Lower leg skin (tissue), 4 donors: ENCODE results near the gene RASA3. TPM values are rescaled to one million over a fixed set of nuclear protein-coding genes. Genes with fewer than 3 reads are reported as not detected.

Experiments used
- DNase-seq, 2 donors: peaks; one replicate each; pipeline ENCODE4 v3.0.0-alpha.2; 2019; ENCODE audit warnings: low spot score in 2 of 2
- H3K4me3 ChIP-seq: fragments of 200-600 bp; sonication (generic); 2 replicates; pipeline ENCODE4 v1.5.1; 2017; ENCODE audit warnings: mild to moderate bottlenecking, low read depth; ENCODE audit not compliant: poor library complexity, severe bottlenecking
- POLR2A ChIP-seq, 2 donors: fragments of 450-650 bp; IDR thresholded peaks; one replicate each; pipeline ENCODE4 v1.6.1; 2016 to 2017; ENCODE audit warnings: antibody characterized with exemption in 2 of 2, mild to moderate bottlenecking in 1 of 2, moderate library complexity in 1 of 2
- WGBS, 2 donors: methylation state at CpG; one replicate each; pipeline ENCODE4 v1.1.5; 2018; 5-methylcytosine and 5-hydroxymethylcytosine counted together
- intact Hi-C: fragments of 100-400 bp; cut with DNase I; formaldehyde crosslinking; loops from one replicate; pipeline ENCODE4 v1.15.0; 2023; ENCODE audit warnings: low total_unique reads
- total RNA-seq, 4 donors: library from RNA; depleted of rRNA; stranded (reverse); fragments of >200 nt; gene quantifications; one replicate each; pipeline ENCODE4 v1.1.0, GENCODE V29; 2016
- TF ChIP-seq, protein P1 (sequence below), 3 donors: fragments of 450-650 bp; IDR thresholded peaks; one replicate each; pipeline ENCODE4 v1.5.1; 2016; ENCODE audit warnings: antibody characterized with exemption in 3 of 3, mild to moderate bottlenecking in 3 of 3, moderate library complexity in 2 of 3

The RASA3 gene
- total RNA-seq, 4 donors from 2014 or later: 12.9 to 30.5 (median 24.2) TPM

- no peak for TF ChIP-seq POLR2A (IDR thresholded peaks at IDR 0.05)
- TF ChIP-seq, protein P1, sequence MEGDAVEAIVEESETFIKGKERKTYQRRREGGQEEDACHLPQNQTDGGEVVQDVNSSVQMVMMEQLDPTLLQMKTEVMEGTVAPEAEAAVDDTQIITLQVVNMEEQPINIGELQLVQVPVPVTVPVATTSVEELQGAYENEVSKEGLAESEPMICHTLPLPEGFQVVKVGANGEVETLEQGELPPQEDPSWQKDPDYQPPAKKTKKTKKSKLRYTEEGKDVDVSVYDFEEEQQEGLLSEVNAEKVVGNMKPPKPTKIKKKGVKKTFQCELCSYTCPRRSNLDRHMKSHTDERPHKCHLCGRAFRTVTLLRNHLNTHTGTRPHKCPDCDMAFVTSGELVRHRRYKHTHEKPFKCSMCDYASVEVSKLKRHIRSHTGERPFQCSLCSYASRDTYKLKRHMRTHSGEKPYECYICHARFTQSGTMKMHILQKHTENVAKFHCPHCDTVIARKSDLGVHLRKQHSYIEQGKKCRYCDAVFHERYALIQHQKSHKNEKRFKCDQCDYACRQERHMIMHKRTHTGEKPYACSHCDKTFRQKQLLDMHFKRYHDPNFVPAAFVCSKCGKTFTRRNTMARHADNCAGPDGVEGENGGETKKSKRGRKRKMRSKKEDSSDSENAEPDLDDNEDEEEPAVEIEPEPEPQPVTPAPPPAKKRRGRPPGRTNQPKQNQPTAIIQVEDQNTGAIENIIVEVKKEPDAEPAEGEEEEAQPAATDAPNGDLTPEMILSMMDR (IDR thresholded peaks at IDR 0.05): no peak
- no peak overlapping the region for H3K4me3 ChIP-seq
- no peak for DNase-seq
- 92 to 93% methylated on average over 3 of the region's 3 CpGs for WGBS, 2 donors
- intact Hi-C loops: no loop called here
Observed at GRCh38 chr13:114173272-114173671, 40.8 kb upstream of the RASA3 start.

DNA sequence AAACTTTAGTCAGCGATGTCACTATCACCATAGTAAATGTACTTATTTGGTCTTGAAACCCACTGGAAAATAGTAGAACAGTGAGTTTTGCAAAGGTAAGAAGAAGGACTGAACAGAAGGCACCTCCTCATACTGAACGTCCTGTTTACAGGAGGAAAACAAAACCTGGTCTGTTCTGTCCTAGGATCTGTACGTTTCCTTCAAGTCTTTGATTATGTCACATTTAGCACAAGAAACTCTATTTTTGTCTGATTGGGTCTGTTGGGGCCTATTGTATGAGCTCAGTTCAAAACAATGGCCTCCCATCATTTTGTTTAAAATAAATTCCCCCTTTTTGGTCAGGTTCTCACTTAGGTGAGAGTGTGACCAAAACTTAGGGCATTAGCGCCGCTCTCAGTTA is 35.5 kb upstream of the RASA3 start:
- H3K4me3 ChIP-seq: no peak overlapping the region
- 94 to 99% methylated on average over 5 of the region's 5 CpGs for WGBS, 2 donors
- intact Hi-C loops: no loop called here
- no peak for DNase-seq
- TF ChIP-seq, protein P1 (IDR thresholded peaks at IDR 0.05): no peak
- TF ChIP-seq POLR2A (IDR thresholded peaks at IDR 0.05): no peak

- WGBS, 2 donors: 72 to 78% methylated on average over 5 of the region's 5 CpGs
- intact Hi-C loops: no loop called here
- H3K4me3 ChIP-seq: no peak overlapping the region
- no peak for DNase-seq
- TF ChIP-seq POLR2A (IDR thresholded peaks at IDR 0.05): no peak
- TF ChIP-seq, protein P1 (IDR thresholded peaks at IDR 0.05): no peak
Observed at GRCh38 chr13:114167426-114167825, 35.0 kb upstream of the RASA3 start.

DNA sequence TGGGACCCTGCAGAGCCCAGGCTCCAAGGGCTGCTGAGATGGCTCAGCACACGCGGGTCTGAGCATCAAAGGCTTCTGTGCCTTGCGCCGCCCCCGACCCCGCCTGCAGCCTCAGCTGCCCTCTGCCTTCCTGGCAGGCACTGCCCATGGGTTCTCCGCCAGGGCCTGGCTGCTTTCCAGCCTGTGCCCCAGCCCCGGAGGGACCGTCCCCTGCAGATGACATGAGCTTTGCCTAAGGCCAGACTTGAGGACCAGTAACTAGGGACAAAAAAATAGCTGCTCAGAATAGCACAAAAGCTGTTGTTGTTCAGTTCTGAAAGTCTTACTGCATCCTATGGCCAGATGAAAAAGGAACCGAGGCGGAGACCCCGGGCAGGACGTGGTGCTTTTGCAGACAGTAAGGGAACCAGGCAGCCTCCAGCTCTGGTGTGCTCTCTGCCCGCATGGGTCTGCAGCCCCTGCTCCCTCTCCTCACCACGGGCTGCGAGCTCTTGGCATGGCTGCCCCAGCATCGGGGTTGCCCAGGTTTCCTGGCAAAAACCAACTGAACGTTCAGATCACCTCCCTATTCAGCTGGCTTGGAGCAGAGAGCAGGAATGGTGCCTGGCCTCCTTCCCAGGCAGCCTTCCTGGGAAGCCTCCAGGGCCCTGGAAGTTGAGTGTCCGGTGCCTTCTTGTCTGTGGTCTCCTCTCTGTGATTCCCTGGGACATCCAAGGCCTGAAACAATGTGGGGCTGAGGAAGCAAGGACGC is 34.1 kb upstream of the RASA3 start:
- 14 to 21% methylated on average over 18 to 20 of the region's 20 CpGs for WGBS, 2 donors
- DNase-seq: no peak
- intact Hi-C loops: no loop called here
- TF ChIP-seq POLR2A (IDR thresholded peaks at IDR 0.05): no peak
- TF ChIP-seq, protein P1 (IDR thresholded peaks at IDR 0.05): no peak
- no peak overlapping the region for H3K4me3 ChIP-seq

- TF ChIP-seq, protein P1 (IDR thresholded peaks at IDR 0.05): no peak
- TF ChIP-seq POLR2A (IDR thresholded peaks at IDR 0.05): no peak
- DNase-seq: no peak
- intact Hi-C loops: no loop called here
- 80 to 85% methylated on average over 26 of the region's 26 CpGs for WGBS, 2 donors
- H3K4me3 ChIP-seq: no peak overlapping the region
Observed at GRCh38 chr13:114164681-114165429, 32.4 kb upstream of the RASA3 start.
